GM18951 (cell line): ENCODE results near the gene WDR91.

Experiments
- POLR2A ChIP-seq: IDR thresholded peaks from 4 replicates; pipeline ENCODE4 v1.6.1; 2011; ENCODE audit warnings: mild to moderate bottlenecking; ENCODE audit not compliant: insufficient read length, insufficient read depth; ENCODE audit errors: extremely low read depth
- in situ Hi-C: fragments of 300-500 bp; cut with MboI; formaldehyde crosslinking; loops from one replicate; pipeline ENCODE4 v1.12.0; 2022; ENCODE audit warnings: low sequenced_read_pairs, mixed read lengths, inconsistent platforms; ENCODE audit not compliant: unreplicated experiment

The WDR91 gene

GRCh38 chr7:135199439-135199838 is 11.9 kb downstream of the WDR91 start:
- no peak for TF ChIP-seq POLR2A

GRCh38 chr7:135197906-135198655 is 13.2 kb downstream of the WDR91 start:
- in situ Hi-C loops, result no loop called here
- no peak for TF ChIP-seq POLR2A

More at GRCh38 chr7:135199439-135199838, 11.9 kb downstream of the WDR91 start:
- in situ Hi-C loops, result no loop called here

GRCh38 chr7:135197343-135197742 is 14.0 kb downstream of the WDR91 start:
- in situ Hi-C loops, result no loop called here
- TF ChIP-seq POLR2A, result no peak

- in situ Hi-C loops, result no loop called here
- no peak for TF ChIP-seq POLR2A
Measured at GRCh38 chr7:135195968-135196629, 15.2 kb downstream of the WDR91 start.

- no peak for TF ChIP-seq POLR2A
- in situ Hi-C loops, result no loop called here
Measured at GRCh38 chr7:135195156-135195555, 16.2 kb downstream of the WDR91 start.

- no peak for TF ChIP-seq POLR2A
- in situ Hi-C loops, result no loop called here
Measured at GRCh38 chr7:135194494-135195095, 16.7 kb downstream of the WDR91 start.

GRCh38 chr7:135193615-135194081 is 17.7 kb downstream of the WDR91 start:
- in situ Hi-C loops, result no loop called here
- TF ChIP-seq POLR2A, result no peak

- in situ Hi-C loops, result no loop called here
- TF ChIP-seq POLR2A, result no peak
Measured at GRCh38 chr7:135192914-135193536, 18.3 kb downstream of the WDR91 start.

GRCh38 chr7:135190703-135191102 is 20.6 kb downstream of the WDR91 start:
- TF ChIP-seq POLR2A, result no peak
- in situ Hi-C loops, result no loop called here

- in situ Hi-C loops, result no loop called here
- no peak for TF ChIP-seq POLR2A
Measured at GRCh38 chr7:135189961-135190360, 21.4 kb downstream of the WDR91 start.

- in situ Hi-C loops, result no loop called here
- no peak for TF ChIP-seq POLR2A
Measured at GRCh38 chr7:135189221-135189662, 22.1 kb downstream of the WDR91 start.

GRCh38 chr7:135188298-135188984 is 22.9 kb downstream of the WDR91 start:
- no peak for TF ChIP-seq POLR2A
- in situ Hi-C loops, result no loop called here

- in situ Hi-C loops, result no loop called here
- TF ChIP-seq POLR2A, result peak; percentile 32
Measured at GRCh38 chr7:135186841-135187253, 24.5 kb downstream of the WDR91 start.

GRCh38 chr7:135186261-135186540 is 25.1 kb downstream of the WDR91 start:
- in situ Hi-C loops, result no loop called here
- TF ChIP-seq POLR2A, result no peak
